Type B pancreatic cell (in vitro differentiated cells): ENCODE results near the gene TRIP4. TPM values are rescaled to one million over a fixed set of nuclear protein-coding genes. Genes with fewer than 3 reads are reported as not detected.
A peak's percentile ranks its signal among the peaks of the same experiment; 100 is the strongest.

Experiments
- DNase-seq: peaks from one replicate; pipeline ENCODE4 v3.0.0; 2021; ENCODE audit warnings: mixed read lengths; ENCODE audit not compliant: unreplicated experiment; ENCODE audit errors: extremely low spot score
- H3K27ac Mint-ChIP-seq: 2 replicates; pipeline ENCODE4 v1.8.0; 2021; ENCODE audit warnings: mild to moderate bottlenecking, mixed read lengths
- H3K27me3 Mint-ChIP-seq: 2 replicates; pipeline ENCODE4 v1.8.0; 2021; ENCODE audit warnings: mixed read lengths
- H3K36me3 Mint-ChIP-seq: 2 replicates; pipeline ENCODE4 v1.8.0; 2021; ENCODE audit warnings: mixed read lengths
- H3K4me1 Mint-ChIP-seq: one replicate; pipeline ENCODE4 v1.8.0; 2021; ENCODE audit warnings: mixed read lengths; ENCODE audit not compliant: unreplicated experiment
- H3K4me3 Mint-ChIP-seq: 2 replicates; pipeline ENCODE4 v1.8.0; 2021; ENCODE audit warnings: mild to moderate bottlenecking, mixed read lengths
- H3K9me3 Mint-ChIP-seq: 2 replicates; pipeline ENCODE4 v1.8.0; 2021; ENCODE audit warnings: mixed read lengths
- CTCF ChIP-seq: fragments of 200-600 bp; sonication (generic); conservative IDR thresholded peaks from 2 replicates; pipeline ENCODE4 v1.5.0; 2021; ENCODE audit warnings: antibody characterized with exemption, mild to moderate bottlenecking
- total RNA-seq: library from RNA; stranded (reverse); gene quantifications from 2 replicates; pipeline ENCODE4 v1.2.1, GENCODE V29; 2021; ENCODE audit warnings: low replicate concordance

TRIP4 gene
- total RNA-seq, 1 donor from 2014 or later: 21.1 TPM

- peaks cover 47% of the 10 kb centered on the region for H3K4me1 Mint-ChIP-seq
- peak overlapping the region; percentile 34 for H3K4me3 Mint-ChIP-seq
- no peak for TF ChIP-seq CTCF
- H3K9me3 Mint-ChIP-seq: no peaks in the 10 kb centered on the region
- peaks cover 22% of the 10 kb centered on the region for H3K36me3 Mint-ChIP-seq
- no peak for DNase-seq
- peak overlapping the region; percentile 64 for H3K27ac Mint-ChIP-seq
- no peaks in the 10 kb centered on the region for H3K27me3 Mint-ChIP-seq
Observed at GRCh38 chr15:64466408-64467141, 78.9 kb downstream of the TRIP4 start.

GRCh38 chr15:64472161-64472560, 84.5 kb downstream of the TRIP4 start:
- Mint-ChIP-seq H3K4me1 (peaks cover 22% of the 10 kb centered on the region), H3K36me3 (peaks cover 13% of the 10 kb centered on the region), H3K4me3 (no peak overlapping the region), H3K9me3 (no peaks in the 10 kb centered on the region), H3K27me3 (no peaks in the 10 kb centered on the region), H3K27ac (no peak overlapping the region)
- TF ChIP-seq CTCF: no peak
- DNase-seq: no peak

- no peak overlapping the region for H3K27ac Mint-ChIP-seq
- no peaks in the 10 kb centered on the region for H3K27me3 Mint-ChIP-seq
- H3K9me3 Mint-ChIP-seq: no peaks in the 10 kb centered on the region
- no peak for TF ChIP-seq CTCF
- H3K4me3 Mint-ChIP-seq: no peak overlapping the region
- peaks cover 18% of the 10 kb centered on the region for H3K4me1 Mint-ChIP-seq
- DNase-seq: no peak
- peaks cover 9% of the 10 kb centered on the region for H3K36me3 Mint-ChIP-seq
Observed at GRCh38 chr15:64474846-64475245, 87.2 kb downstream of the TRIP4 start.

GRCh38 chr15:64476550-64476949, 88.9 kb downstream of the TRIP4 start:
- Mint-ChIP-seq H3K27ac (peak overlapping the region; percentile 26), H3K4me1 (peaks cover 24% of the 10 kb centered on the region), H3K9me3 (no peaks in the 10 kb centered on the region), H3K4me3 (no peak overlapping the region), H3K27me3 (no peaks in the 10 kb centered on the region), H3K36me3 (peaks cover 15% of the 10 kb centered on the region)
- no peak for DNase-seq
- TF ChIP-seq CTCF: no peak

- Mint-ChIP-seq H3K4me1 (peaks cover 24% of the 10 kb centered on the region), H3K27ac (no peak overlapping the region), H3K36me3 (peaks cover 17% of the 10 kb centered on the region), H3K27me3 (no peaks in the 10 kb centered on the region), H3K9me3 (no peaks in the 10 kb centered on the region), H3K4me3 (no peak overlapping the region)
- no peak for DNase-seq
- TF ChIP-seq CTCF: no peak
Observed at GRCh38 chr15:64478863-64479262, 91.2 kb downstream of the TRIP4 start.
